ENCODE results near the gene CHMP6.

Gene CHMP6

DNA sequence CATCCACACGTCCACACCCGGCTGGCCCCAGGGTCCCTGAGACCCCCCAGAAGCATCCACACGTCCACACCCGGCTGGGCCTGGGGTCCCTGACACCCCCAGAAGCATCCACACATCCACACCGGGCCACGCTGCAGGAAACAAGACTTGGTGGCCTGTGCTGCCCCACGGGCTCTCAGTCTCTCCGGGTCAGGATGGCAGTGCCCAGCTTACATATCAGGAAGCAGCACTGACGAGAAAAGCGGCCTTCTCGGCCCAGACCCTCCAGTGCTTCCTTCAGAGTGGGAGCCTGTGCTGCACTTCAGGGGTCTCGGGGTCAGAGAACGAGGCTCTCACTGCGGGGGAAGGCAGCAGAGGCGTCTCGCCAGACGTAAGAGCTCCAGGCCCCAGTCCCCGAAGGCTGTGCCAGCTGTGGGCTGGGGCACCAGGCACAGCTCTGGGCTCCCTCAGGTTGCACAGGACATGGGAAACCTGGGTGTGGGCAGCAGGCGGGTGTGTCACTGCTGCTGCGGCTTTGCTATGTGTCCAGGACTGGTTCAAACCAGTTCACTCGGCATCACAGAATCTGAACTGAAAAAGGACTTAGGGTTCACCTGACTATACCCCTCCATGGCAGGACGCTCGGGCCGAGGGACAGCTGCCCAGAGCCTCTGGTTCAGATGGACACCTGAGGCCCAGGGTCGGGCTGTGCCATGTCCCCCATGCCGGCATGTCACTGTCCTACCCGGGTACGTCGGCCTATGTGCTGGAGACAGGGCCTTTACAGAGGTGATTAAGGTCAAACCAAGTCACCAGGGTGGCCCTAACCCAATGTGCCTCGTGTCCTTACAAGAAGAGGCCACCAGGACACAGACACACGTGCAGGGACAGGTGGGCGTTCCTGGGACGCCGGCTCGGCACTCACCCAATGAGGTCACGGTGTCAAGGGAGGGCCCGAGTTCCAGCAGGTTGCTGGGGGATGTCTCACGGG is 40.2 kb upstream of the CHMP6 start:
- H3K4me3 ChIP-seq (ENCODE audit: low read depth, low read length): no peak overlapping the region
- DNase-seq (ENCODE audit: low read depth): no peak
- no peak for TF ChIP-seq CTCF (IDR thresholded peaks at IDR 0.05; ENCODE audit: low read depth, low read length, missing control alignments)
- in situ Hi-C loops (cut with HindIII; ENCODE audit: low sequenced_read_pairs): loop anchor here (25.0 kb wide), 1 partner anchor 514 kb away; no protein-coding TSS in a partner anchor

GRCh38 chr17:80952291-80952690 is 39.4 kb upstream of the CHMP6 start:
- no peak for TF ChIP-seq CTCF (IDR thresholded peaks at IDR 0.05; ENCODE audit: low read depth, low read length, missing control alignments)
- in situ Hi-C loops (cut with HindIII; ENCODE audit: low sequenced_read_pairs): loop anchor here (25.0 kb wide), 1 partner anchor 515 kb away; no protein-coding TSS in a partner anchor
- no peak overlapping the region for H3K4me3 ChIP-seq (ENCODE audit: low read depth, low read length)
- no peak for DNase-seq (ENCODE audit: low read depth)

DNA sequence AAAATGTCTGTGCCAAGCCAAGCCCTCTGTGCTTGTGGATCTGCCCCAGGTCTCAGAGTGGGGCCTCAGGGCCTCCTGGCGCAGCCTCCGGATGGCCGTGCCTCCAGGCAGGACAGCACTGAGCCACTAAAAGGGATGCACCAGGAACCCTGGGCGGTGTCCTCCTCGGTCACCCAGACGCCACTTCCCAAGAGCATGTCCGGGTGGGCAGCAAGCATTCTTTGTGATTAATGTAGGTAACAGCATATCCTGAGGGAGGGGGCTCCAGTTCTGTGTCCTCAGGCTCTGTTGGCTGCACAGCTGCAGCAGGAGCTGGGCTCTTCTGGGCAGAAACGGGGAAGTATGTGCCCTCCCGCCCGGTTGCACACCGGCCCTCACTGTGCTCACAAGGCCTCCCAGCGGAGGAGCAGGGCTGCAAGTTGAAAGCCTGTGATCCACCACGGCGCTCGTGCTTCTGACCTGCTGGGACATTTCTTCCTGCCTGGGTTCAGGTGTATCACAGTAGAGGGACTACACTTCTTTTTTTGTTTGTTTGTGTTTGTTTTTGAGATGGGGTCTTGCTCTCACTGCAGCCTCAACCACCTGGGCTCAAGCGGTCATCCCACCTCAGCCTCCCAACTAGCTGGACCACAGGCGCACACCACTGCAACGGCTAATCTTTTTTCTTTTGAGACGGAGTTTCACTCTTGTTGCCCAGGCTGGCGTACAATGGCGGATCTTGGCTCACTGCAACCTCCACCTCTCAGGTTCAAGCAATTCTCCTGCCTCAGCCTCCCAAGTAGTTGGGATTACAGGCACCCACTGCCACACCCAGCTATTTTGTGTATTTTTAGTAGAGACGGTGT is 37.9 kb upstream of the CHMP6 start:
- in situ Hi-C loops (cut with HindIII; ENCODE audit: low sequenced_read_pairs): loop anchor here (25.0 kb wide), 1 partner anchor 516 kb away; no protein-coding TSS in a partner anchor
- DNase-seq (ENCODE audit: low read depth): no peak
- no peak for TF ChIP-seq CTCF (IDR thresholded peaks at IDR 0.05; ENCODE audit: low read depth, low read length, missing control alignments)
- H3K4me3 ChIP-seq (ENCODE audit: low read depth, low read length): no peak overlapping the region

DNA sequence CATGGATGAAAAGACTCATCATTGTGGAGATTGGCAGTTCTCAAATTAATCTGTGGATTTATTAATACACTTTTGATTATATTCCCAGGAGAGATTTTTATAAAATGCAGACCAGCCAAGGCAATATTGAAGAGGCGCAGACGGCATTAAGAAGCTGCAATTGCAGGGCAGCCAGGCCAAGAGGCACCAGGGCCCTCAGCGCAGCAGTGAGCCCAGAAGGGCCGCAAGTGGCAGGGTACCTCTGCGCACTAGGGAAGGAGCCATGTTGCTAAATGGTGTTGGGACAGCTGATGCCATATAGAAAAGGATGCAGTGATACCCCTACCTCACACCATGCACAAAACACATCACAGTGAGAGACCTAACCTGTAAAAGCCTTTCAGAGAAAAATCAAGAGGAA is 36.6 kb upstream of the CHMP6 start:
- DNase-seq (ENCODE audit: low read depth): no peak
- in situ Hi-C loops (cut with HindIII; ENCODE audit: low sequenced_read_pairs): loop anchor here (25.0 kb wide), 1 partner anchor 518 kb away; no protein-coding TSS in a partner anchor
- no peak for TF ChIP-seq CTCF (IDR thresholded peaks at IDR 0.05; ENCODE audit: low read depth, low read length, missing control alignments)
- no peak overlapping the region for H3K4me3 ChIP-seq (ENCODE audit: low read depth, low read length)

GRCh38 chr17:80955671-80956280 is 35.9 kb upstream of the CHMP6 start:
- TF ChIP-seq CTCF (IDR thresholded peaks at IDR 0.05; ENCODE audit: low read depth, low read length, missing control alignments): no peak
- no peak overlapping the region for H3K4me3 ChIP-seq (ENCODE audit: low read depth, low read length)
- in situ Hi-C loops (cut with HindIII; ENCODE audit: low sequenced_read_pairs): loop anchor here (25.0 kb wide), 1 partner anchor 518 kb away; no protein-coding TSS in a partner anchor
- no peak for DNase-seq (ENCODE audit: low read depth)

All from astrocyte of the cerebellum (primary cell).